ENCODE data around the gene TRIM25. TPM values are rescaled to one million over a fixed set of nuclear protein-coding genes. Genes with fewer than 3 reads are reported as not detected.

Gene TRIM25
- total RNA-seq, 6 experiments from 2014 or later = 38.8 to 43.7 (median 41.4) TPM

DNA sequence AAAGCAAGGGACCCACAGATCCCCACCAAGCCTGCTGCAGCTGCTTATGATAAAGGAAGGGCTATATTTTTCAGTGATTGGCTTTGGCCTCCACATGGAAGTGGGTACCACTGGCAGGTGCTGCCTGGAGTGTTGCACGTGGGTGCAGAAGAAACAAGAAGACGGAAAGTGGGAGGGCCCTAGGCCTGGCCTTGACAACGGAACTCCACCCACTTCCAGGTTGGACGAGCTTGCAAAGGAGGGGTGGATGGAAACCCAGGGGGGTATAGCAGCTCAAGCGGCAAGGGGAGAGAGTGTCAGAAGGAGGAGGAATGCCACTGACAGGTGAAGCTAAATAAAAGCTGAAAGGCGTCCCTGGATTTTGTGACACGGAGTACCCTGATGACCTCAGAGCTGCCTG, 20.3 kb downstream of the TRIM25 start:
- H3K36me3 Mint-ChIP-seq (ENCODE audit: low read depth) = peaks cover 58% of the 10 kb centered on the region
- no peak overlapping the region for H3K4me3 Mint-ChIP-seq
- no peak for DNase-seq
- TF ChIP-seq, protein P1, sequence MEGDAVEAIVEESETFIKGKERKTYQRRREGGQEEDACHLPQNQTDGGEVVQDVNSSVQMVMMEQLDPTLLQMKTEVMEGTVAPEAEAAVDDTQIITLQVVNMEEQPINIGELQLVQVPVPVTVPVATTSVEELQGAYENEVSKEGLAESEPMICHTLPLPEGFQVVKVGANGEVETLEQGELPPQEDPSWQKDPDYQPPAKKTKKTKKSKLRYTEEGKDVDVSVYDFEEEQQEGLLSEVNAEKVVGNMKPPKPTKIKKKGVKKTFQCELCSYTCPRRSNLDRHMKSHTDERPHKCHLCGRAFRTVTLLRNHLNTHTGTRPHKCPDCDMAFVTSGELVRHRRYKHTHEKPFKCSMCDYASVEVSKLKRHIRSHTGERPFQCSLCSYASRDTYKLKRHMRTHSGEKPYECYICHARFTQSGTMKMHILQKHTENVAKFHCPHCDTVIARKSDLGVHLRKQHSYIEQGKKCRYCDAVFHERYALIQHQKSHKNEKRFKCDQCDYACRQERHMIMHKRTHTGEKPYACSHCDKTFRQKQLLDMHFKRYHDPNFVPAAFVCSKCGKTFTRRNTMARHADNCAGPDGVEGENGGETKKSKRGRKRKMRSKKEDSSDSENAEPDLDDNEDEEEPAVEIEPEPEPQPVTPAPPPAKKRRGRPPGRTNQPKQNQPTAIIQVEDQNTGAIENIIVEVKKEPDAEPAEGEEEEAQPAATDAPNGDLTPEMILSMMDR (IDR thresholded peaks at IDR 0.05) = no peak
- H3K27ac Mint-ChIP-seq = no peak overlapping the region
- H3K4me1 Mint-ChIP-seq (ENCODE audit: low read depth) = peaks cover 8% of the 10 kb centered on the region
- H3K27me3 Mint-ChIP-seq (ENCODE audit: insufficient read depth) = no peaks in the 10 kb centered on the region; the same call in none of the 2 replicates
- H3K9me3 Mint-ChIP-seq = peaks cover 4% of the 10 kb centered on the region

DNA sequence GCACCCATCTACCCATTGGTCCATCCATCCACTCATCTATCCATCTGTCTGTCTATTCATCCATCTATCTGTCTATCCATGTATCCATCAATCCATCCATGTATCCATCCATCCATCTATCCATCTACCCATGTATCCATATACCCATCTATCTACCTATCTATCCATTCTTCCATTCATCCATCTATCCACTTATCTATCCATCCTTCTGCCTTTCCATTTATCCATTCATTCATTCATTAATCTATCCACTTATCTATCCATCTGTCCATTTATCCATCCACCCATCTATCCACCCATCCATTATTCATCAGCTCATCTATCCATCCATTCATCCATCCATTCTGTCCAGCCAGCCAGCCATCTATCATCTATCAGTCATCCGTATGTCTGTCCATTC, 21.5 kb downstream of the TRIM25 start:
- Mint-ChIP-seq H3K9me3 (peaks cover 16% of the 10 kb centered on the region), H3K27ac (no peak overlapping the region), H3K36me3 (ENCODE audit: low read depth) (peaks cover 60% of the 10 kb centered on the region), H3K27me3 (ENCODE audit: insufficient read depth) (no peaks in the 10 kb centered on the region; the same call in none of the 2 replicates), H3K4me1 (ENCODE audit: low read depth) (peaks cover 8% of the 10 kb centered on the region), H3K4me3 (no peak overlapping the region)
- DNase-seq = no peak
- TF ChIP-seq, protein P1 (IDR thresholded peaks at IDR 0.05) = no peak

DNA sequence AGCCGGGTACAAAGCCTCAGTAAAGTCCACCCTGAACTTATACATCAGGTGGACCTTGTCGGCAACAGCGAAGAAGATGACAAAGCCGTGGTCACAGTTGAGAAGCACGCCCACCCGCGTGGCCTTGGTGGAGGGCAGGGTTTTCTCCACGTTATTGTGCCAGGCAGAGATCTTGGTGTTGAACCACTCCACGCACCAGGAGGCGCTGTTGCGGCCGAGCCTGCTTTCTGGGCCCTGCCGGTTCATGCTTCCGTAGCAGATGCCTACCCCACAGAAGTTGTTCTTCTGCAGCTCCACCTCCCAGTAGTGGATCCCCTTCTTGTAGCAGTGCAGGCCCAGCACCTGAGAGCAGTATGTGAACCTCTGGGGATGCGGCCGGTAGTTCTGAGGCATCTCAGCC, 22.1 kb downstream of the TRIM25 start:
- Mint-ChIP-seq H3K9me3 (peaks cover 19% of the 10 kb centered on the region), H3K4me3 (no peak overlapping the region), H3K27me3 (ENCODE audit: insufficient read depth) (no peaks in the 10 kb centered on the region; the same call in none of the 2 replicates), H3K4me1 (ENCODE audit: low read depth) (peaks cover 8% of the 10 kb centered on the region), H3K36me3 (ENCODE audit: low read depth) (peaks cover 65% of the 10 kb centered on the region), H3K27ac (no peak overlapping the region)
- DNase-seq = no peak
- TF ChIP-seq, protein P1 (IDR thresholded peaks at IDR 0.05) = peak; percentile 73

DNA sequence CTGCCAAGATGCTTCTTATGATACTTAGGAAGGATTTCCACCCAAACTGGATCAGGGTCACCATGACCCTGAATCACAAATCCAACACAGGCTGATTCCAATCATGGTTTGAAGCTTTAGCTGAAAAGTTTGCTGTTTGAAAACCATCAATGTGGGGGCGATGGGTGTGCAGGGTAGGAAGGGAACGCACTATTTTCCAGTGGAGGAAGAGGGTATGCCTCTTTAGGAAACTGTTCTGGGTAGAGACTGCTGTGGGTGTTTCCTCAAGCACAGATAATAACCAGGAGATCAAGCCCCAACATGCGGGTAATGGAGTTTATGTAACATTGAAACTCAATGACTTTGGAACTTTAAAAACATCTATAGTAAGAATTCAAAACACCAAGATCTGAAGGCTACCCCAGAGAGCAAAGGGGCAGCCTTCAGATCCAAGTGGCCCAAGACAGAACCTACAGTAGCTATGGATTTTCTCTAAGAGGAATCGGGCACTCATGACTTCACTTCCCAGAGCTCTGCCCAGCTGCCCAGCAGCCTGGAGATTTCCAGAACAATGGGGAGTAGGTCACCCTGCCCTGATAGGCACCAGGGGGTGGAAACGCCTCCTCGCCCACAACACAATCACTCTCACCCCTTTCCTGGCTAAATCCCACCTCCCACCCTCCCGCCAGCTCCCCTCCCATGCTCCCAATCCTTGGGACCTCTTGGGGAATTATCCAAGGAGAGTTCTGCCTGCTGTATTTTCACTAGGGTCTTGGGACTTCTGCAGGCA, 22.8 kb downstream of the TRIM25 start:
- Mint-ChIP-seq H3K36me3 (ENCODE audit: low read depth) (peaks cover 71% of the 10 kb centered on the region), H3K9me3 (peaks cover 19% of the 10 kb centered on the region), H3K27ac (no peak overlapping the region), H3K4me1 (ENCODE audit: low read depth) (peaks cover 5% of the 10 kb centered on the region), H3K27me3 (ENCODE audit: insufficient read depth) (no peaks in the 10 kb centered on the region; the same call in none of the 2 replicates), H3K4me3 (no peak overlapping the region)
- TF ChIP-seq, protein P1 (IDR thresholded peaks at IDR 0.05) = no peak
- no peak for DNase-seq

DNA sequence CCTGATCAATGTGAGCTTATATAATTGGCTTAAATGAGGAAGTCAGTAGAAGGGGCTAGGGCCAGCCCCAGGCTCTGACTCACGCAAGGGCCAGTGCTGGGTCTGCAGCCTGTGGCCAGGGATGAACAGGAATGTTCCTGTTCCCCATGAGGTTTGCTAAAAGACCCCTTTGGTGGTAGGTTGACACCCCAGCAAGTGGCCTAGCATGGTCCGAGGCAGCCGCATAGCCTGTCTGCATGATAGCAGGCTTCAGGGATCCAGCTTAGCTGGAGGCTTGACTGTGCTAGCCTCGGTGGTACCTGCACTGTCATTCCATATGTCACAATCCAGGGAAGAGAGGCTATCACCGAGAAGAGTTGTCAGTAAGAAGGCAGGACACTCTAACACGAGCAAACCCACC, 23.5 kb downstream of the TRIM25 start:
- Mint-ChIP-seq H3K27ac (no peak overlapping the region), H3K4me1 (ENCODE audit: low read depth) (no peaks in the 10 kb centered on the region), H3K27me3 (ENCODE audit: insufficient read depth) (no peaks in the 10 kb centered on the region; the same call in none of the 2 replicates), H3K9me3 (peaks cover 19% of the 10 kb centered on the region), H3K36me3 (ENCODE audit: low read depth) (peaks cover 72% of the 10 kb centered on the region), H3K4me3 (no peak overlapping the region)
- TF ChIP-seq, protein P1 (IDR thresholded peaks at IDR 0.05) = no peak
- DNase-seq = no peak
